SU-DHL-6 (cell line): ENCODE measurements around the gene ZCCHC7.

ENCODE experiments used
- EZH2phosphoT487 ChIP-seq: fragments of 200-600 bp; sonication (generic), shearing (Covaris generic); conservative IDR thresholded peaks from 2 replicates; pipeline ENCODE4 v1.6.1; 2018; ENCODE audit warnings: mild to moderate bottlenecking, antibody characterized with exemption, low read length, moderate library complexity, mixed read lengths
- TF ChIP-seq, protein P1 (sequence below): fragments of 200-600 bp; sonication (generic); IDR thresholded peaks from one replicate; pipeline ENCODE4 v1.5.1; 2017; ENCODE audit warnings: antibody characterized with exemption, mild to moderate bottlenecking, low read length, moderate library complexity; ENCODE audit not compliant: insufficient read depth, poor library complexity, severe bottlenecking

DNA sequence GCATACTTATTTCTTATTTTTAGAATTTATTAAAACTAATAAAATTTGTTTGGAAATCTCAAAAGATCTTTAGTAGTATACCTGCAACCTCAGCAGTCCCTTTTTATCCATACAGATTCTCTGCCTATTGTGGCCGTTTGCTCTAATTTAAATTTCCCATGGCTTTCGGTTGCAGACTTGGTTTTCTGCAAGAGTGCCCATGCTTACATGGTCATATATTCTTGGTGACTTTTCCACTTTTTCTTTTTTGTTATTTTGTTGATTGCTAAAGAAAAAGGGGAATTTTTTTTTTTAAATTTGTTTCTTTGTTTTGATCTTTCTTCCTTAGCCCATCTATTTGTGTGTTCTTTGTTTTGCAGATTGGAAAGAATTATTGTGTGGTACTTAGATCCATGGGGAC, 20.6 kb downstream of the ZCCHC7 start:
- TF ChIP-seq, protein P1, sequence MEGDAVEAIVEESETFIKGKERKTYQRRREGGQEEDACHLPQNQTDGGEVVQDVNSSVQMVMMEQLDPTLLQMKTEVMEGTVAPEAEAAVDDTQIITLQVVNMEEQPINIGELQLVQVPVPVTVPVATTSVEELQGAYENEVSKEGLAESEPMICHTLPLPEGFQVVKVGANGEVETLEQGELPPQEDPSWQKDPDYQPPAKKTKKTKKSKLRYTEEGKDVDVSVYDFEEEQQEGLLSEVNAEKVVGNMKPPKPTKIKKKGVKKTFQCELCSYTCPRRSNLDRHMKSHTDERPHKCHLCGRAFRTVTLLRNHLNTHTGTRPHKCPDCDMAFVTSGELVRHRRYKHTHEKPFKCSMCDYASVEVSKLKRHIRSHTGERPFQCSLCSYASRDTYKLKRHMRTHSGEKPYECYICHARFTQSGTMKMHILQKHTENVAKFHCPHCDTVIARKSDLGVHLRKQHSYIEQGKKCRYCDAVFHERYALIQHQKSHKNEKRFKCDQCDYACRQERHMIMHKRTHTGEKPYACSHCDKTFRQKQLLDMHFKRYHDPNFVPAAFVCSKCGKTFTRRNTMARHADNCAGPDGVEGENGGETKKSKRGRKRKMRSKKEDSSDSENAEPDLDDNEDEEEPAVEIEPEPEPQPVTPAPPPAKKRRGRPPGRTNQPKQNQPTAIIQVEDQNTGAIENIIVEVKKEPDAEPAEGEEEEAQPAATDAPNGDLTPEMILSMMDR = no peak
- TF ChIP-seq EZH2phosphoT487 = no peak
